Neural progenitor cell (in vitro differentiated cells): ENCODE data around the gene BCOR. TPM values are rescaled to one million over a fixed set of nuclear protein-coding genes. Genes with fewer than 3 reads are reported as not detected.

Experiments used
- DNase-seq: peaks from one replicate; pipeline ENCODE4 v3.0.0-alpha.2; 2016; ENCODE audit warnings: low spot score
- H2AFZ ChIP-seq: fragments of 200-600 bp; sonication (generic); replicated peaks from 2 replicates; pipeline ENCODE4 v1.6.1; 2016; ENCODE audit warnings: antibody characterized with exemption
- H3F3A ChIP-seq: fragments of 200-600 bp; sonication (generic); 2 replicates; pipeline ENCODE4 v1.6.1; 2016; ENCODE audit warnings: antibody characterized with exemption, low read depth
- H3K27ac ChIP-seq: fragments of 200-600 bp; sonication (generic); 2 replicates; pipeline ENCODE4 v1.5.1; 2016; ENCODE audit warnings: mild to moderate bottlenecking
- H3K27me3 ChIP-seq: fragments of 200-600 bp; sonication (generic); 2 replicates; pipeline ENCODE4 v1.6.1; 2016; ENCODE audit warnings: mild to moderate bottlenecking, moderate library complexity
- H3K36me3 ChIP-seq: fragments of 200-600 bp; sonication (generic); 2 replicates; pipeline ENCODE4 v1.5.1; 2016
- H3K4me1 ChIP-seq: fragments of 200-600 bp; sonication (generic); 2 replicates; pipeline ENCODE4 v1.6.1; 2016; ENCODE audit warnings: mixed run types
- H3K4me2 ChIP-seq: fragments of 200-600 bp; sonication (generic); 2 replicates; pipeline ENCODE4 v1.6.1; 2016
- H3K4me3 ChIP-seq: fragments of 200-600 bp; sonication (generic); 2 replicates; pipeline ENCODE4 v1.5.1; 2016
- H3K79me2 ChIP-seq: fragments of 200-600 bp; sonication (generic); 2 replicates; pipeline ENCODE4 v1.6.1; 2016; ENCODE audit warnings: low read depth
- H3K9ac ChIP-seq: fragments of 200-600 bp; sonication (generic); 2 replicates; pipeline ENCODE4 v1.6.1; 2016
- H3K9me3 ChIP-seq: fragments of 200-600 bp; sonication (generic); 2 replicates; pipeline ENCODE4 v1.5.1; 2016; ENCODE audit warnings: low read depth
- H4K20me1 ChIP-seq: fragments of 200-600 bp; sonication (generic); 2 replicates; pipeline ENCODE4 v1.6.1; 2016; ENCODE audit warnings: low read depth
- H3K27ac Mint-ChIP-seq: 3 replicates; pipeline ENCODE4 v1.8.0; 2021; ENCODE audit warnings: mixed read lengths
- H3K27me3 Mint-ChIP-seq: 2 replicates; pipeline ENCODE4 v1.8.0; 2022; ENCODE audit warnings: low read depth, mild to moderate bottlenecking, inconsistent platforms, moderate library complexity, mixed read lengths; ENCODE audit not compliant: insufficient read depth
- H3K36me3 Mint-ChIP-seq: 3 replicates; pipeline ENCODE4 v1.8.0; 2021; ENCODE audit warnings: mixed read lengths
- H3K4me1 Mint-ChIP-seq: 3 replicates; pipeline ENCODE4 v1.8.0; 2021; ENCODE audit warnings: mixed read lengths
- H3K4me3 Mint-ChIP-seq: 3 replicates; pipeline ENCODE4 v1.8.0; 2021; ENCODE audit warnings: mild to moderate bottlenecking, moderate library complexity, mixed read lengths
- H3K9me3 Mint-ChIP-seq: 3 replicates; pipeline ENCODE4 v1.8.0; 2020; ENCODE audit warnings: mixed read lengths
- EZH2 ChIP-seq: fragments of 200-600 bp; sonication (generic); IDR thresholded peaks from 2 replicates; pipeline ENCODE4 v1.6.1; 2017; ENCODE audit warnings: antibody characterized with exemption, mild to moderate bottlenecking, moderate library complexity
- EZH2phosphoT487 ChIP-seq: fragments of 200-600 bp; sonication (generic); IDR thresholded peaks from 2 replicates; pipeline ENCODE4 v1.6.1; 2017; ENCODE audit warnings: antibody characterized with exemption
- total RNA-seq: library from RNA; depleted of rRNA; stranded (reverse); fragments of >200 nt; gene quantifications from 2 replicates; pipeline ENCODE4 v1.2.3, GENCODE V29; 2015; ENCODE audit warnings: low replicate concordance
- TF ChIP-seq, protein P1 (sequence below): fragments of 200-600 bp; sonication (generic); IDR thresholded peaks from 2 replicates; pipeline ENCODE4 v1.5.1; 2017; ENCODE audit warnings: antibody characterized with exemption, mild to moderate bottlenecking

Gene BCOR
- total RNA-seq, 1 donor from 2014 or later = 32.4 TPM

DNA sequence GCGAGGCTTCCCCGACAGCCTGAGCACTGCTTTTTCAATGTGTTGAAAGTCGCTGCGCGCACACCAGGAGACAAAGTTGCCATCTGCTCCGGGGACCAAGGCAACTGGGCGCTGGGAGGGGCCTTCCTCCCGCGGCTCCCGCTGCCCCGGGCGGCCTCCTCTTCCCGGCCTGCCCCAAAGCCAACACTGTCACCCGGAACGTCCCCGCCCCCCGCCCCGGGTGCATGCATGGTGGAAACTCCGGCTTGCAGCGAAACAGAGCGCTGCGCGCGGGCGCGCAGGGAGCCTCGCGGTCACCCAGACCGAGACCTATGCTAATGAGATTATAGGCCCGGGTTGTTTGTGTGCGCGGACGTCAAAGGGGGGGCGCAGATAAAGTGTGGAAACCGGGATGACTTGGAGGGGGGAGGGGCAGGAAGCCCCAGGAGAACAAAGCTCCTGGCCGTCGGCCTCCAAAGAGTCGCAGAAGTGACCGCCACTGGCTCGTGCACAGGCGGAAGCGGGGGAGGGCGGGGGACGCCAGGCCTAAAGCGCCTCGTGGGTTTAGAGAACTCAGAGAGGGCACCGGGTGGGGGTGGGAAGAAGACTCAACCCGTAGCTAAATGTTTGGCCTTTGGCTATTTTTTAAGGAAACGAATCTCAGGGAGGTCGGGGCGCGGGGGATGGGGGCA lies 88.8 kb downstream of the BCOR start:
- H3K36me3 ChIP-seq = no peaks in the 10 kb centered on the region
- H3K9me3 ChIP-seq = no peaks in the 10 kb centered on the region
- peak overlapping the region; percentile 47 for H3K4me3 ChIP-seq
- H3K9ac ChIP-seq = no peak overlapping the region
- peaks cover 57% of the 10 kb centered on the region for H3F3A ChIP-seq
- Mint-ChIP-seq H3K4me1 (peaks cover 44% of the 10 kb centered on the region), H3K9me3 (peaks cover 13% of the 10 kb centered on the region), H3K36me3 (no peaks in the 10 kb centered on the region), H3K4me3 (peak overlapping the region; percentile 81), H3K27ac (no peak overlapping the region), H3K27me3 (peaks cover 39% of the 10 kb centered on the region)
- no peaks in the 10 kb centered on the region for H4K20me1 ChIP-seq
- H3K27me3 ChIP-seq = peaks cover 97% of the 10 kb centered on the region
- peaks cover 50% of the 10 kb centered on the region for H3K4me1 ChIP-seq
- TF ChIP-seq EZH2phosphoT487 = no peak
- TF ChIP-seq, protein P1, sequence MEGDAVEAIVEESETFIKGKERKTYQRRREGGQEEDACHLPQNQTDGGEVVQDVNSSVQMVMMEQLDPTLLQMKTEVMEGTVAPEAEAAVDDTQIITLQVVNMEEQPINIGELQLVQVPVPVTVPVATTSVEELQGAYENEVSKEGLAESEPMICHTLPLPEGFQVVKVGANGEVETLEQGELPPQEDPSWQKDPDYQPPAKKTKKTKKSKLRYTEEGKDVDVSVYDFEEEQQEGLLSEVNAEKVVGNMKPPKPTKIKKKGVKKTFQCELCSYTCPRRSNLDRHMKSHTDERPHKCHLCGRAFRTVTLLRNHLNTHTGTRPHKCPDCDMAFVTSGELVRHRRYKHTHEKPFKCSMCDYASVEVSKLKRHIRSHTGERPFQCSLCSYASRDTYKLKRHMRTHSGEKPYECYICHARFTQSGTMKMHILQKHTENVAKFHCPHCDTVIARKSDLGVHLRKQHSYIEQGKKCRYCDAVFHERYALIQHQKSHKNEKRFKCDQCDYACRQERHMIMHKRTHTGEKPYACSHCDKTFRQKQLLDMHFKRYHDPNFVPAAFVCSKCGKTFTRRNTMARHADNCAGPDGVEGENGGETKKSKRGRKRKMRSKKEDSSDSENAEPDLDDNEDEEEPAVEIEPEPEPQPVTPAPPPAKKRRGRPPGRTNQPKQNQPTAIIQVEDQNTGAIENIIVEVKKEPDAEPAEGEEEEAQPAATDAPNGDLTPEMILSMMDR = no peak
- TF ChIP-seq EZH2 = no peak
- peak; percentile 72 for DNase-seq
- peak overlapping the region; percentile 74 for H3K4me2 ChIP-seq
- H3K79me2 ChIP-seq = peaks cover 4% of the 10 kb centered on the region
- H2AFZ ChIP-seq = no peak overlapping the region
- no peak overlapping the region for H3K27ac ChIP-seq

DNA sequence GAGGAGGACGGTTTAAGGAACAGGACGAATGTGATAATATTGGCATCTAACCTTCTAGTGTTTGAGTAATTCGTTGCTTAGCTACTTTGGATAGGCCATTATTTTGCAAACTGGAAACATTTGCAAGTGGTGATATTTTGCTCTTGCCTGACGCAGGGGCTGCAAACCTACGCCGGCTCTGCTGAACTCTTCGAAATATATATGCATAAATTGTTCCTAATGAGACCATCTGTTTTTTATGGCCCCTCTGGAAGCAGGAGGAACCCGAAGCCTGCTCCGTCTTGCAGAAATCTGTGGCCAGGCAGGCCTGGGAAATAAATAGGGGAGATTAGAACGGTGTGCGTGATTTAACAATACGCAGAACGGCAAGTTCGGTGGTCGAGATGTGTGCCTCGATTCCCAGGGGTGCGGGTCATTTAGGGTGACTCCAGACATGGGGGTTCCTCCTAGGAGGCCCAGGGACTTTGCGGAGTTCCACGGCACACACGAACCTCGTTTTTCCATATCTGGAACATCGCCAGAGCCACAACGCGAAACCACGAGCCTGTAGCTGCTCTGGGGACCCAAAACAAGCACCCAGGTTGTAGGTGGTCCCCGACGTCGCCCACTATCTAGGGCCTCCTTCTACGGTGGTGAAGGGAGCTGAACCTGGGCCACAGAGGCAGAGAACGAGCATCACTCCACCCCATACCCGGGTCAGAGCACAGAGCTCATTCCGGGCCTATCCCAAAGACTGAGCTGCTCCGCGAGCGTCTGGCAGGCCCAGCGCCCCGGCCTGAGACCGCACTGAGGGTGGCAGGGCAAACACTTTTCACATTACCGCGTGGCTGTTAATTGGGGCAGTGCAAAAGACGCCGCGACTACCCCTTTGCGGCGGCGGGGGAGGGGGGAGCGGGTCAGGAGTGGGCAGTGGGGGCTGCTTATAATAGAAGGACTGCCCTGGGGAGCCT lies 89.7 kb downstream of the BCOR start:
- no peaks in the 10 kb centered on the region for H4K20me1 ChIP-seq
- no peaks in the 10 kb centered on the region for H3K9me3 ChIP-seq
- no peak overlapping the region for H3K27ac Mint-ChIP-seq
- H3K4me1 Mint-ChIP-seq = peaks cover 51% of the 10 kb centered on the region
- TF ChIP-seq, protein P1 = no peak
- TF ChIP-seq EZH2 (peak; percentile 57), EZH2phosphoT487 (peak; percentile 42)
- peaks cover 4% of the 10 kb centered on the region for H3K79me2 ChIP-seq
- DNase-seq = peak; percentile 49
- H3K4me3 ChIP-seq = peak overlapping the region; percentile 47
- no peak overlapping the region for H2AFZ ChIP-seq
- H3K27me3 ChIP-seq = peaks cover 89% of the 10 kb centered on the region
- peak overlapping the region; percentile 73 for H3K4me3 Mint-ChIP-seq
- peaks cover 66% of the 10 kb centered on the region for H3F3A ChIP-seq
- no peaks in the 10 kb centered on the region for H3K36me3 ChIP-seq
- no peak overlapping the region for H3K27ac ChIP-seq
- peaks cover 39% of the 10 kb centered on the region for H3K27me3 Mint-ChIP-seq
- no peaks in the 10 kb centered on the region for H3K36me3 Mint-ChIP-seq
- H3K9me3 Mint-ChIP-seq = peaks cover 15% of the 10 kb centered on the region
- H3K4me1 ChIP-seq = peaks cover 58% of the 10 kb centered on the region
- H3K4me2 ChIP-seq = peak overlapping the region; percentile 74
- no peak overlapping the region for H3K9ac ChIP-seq

DNA sequence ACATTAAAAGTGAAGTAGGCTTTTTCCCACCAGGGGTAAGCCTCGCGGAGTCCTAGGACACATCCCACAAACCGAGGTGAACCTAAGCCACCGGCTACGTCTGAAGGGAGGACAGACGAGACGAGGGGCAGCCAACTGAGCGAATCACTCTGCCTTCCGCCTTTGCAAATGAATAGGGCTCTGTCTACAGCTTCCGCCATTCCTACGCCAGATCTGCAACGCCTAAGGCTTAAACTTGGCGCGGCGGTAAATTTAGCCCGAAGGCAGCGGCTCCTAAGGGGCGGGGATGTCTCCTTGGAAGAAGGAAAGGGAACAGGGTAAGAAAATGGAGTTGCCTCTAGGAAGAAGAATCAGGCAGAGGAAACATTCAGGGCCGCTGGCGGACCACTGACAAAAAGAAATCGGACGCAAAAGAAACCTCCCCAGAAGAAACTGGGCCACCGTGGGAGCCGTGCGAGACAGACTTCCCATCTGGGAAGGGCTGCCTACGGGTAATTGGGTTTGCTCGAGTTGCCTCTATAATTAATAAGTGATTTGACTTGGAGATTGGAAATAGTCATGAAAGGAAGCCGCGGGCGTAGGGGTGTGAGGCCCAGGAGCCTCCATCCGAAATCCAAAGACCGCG lies 90.5 kb downstream of the BCOR start:
- H3K27me3 Mint-ChIP-seq = peaks cover 40% of the 10 kb centered on the region

More for the DNA sequence above, 90.5 kb downstream of the BCOR start:
- Histone ChIP-seq H3K4me2 (peak overlapping the region; percentile 74), H3K4me3 (peak overlapping the region; percentile 47), H2AFZ (no peak overlapping the region), H3K27ac (no peak overlapping the region), H4K20me1 (no peaks in the 10 kb centered on the region), H3K79me2 (peaks cover 4% of the 10 kb centered on the region), H3F3A (peaks cover 71% of the 10 kb centered on the region), H3K27me3 (peaks cover 81% of the 10 kb centered on the region), H3K9ac (no peak overlapping the region), H3K36me3 (no peaks in the 10 kb centered on the region), H3K4me1 (peaks cover 66% of the 10 kb centered on the region), H3K9me3 (no peaks in the 10 kb centered on the region)
- H3K36me3 Mint-ChIP-seq = no peaks in the 10 kb centered on the region
- H3K4me3 Mint-ChIP-seq = peak overlapping the region; percentile 63
- TF ChIP-seq EZH2phosphoT487 (peak; percentile 32), EZH2 (peak; percentile 28)
- TF ChIP-seq, protein P1 = no peak
- peak; percentile 67 for DNase-seq
- peaks cover 51% of the 10 kb centered on the region for H3K4me1 Mint-ChIP-seq
- peaks cover 15% of the 10 kb centered on the region for H3K9me3 Mint-ChIP-seq
- no peak overlapping the region for H3K27ac Mint-ChIP-seq
